ENCODE data around the gene WDR46.
A peak's percentile ranks its signal among the peaks of the same experiment; 100 is the strongest.

DNA sequence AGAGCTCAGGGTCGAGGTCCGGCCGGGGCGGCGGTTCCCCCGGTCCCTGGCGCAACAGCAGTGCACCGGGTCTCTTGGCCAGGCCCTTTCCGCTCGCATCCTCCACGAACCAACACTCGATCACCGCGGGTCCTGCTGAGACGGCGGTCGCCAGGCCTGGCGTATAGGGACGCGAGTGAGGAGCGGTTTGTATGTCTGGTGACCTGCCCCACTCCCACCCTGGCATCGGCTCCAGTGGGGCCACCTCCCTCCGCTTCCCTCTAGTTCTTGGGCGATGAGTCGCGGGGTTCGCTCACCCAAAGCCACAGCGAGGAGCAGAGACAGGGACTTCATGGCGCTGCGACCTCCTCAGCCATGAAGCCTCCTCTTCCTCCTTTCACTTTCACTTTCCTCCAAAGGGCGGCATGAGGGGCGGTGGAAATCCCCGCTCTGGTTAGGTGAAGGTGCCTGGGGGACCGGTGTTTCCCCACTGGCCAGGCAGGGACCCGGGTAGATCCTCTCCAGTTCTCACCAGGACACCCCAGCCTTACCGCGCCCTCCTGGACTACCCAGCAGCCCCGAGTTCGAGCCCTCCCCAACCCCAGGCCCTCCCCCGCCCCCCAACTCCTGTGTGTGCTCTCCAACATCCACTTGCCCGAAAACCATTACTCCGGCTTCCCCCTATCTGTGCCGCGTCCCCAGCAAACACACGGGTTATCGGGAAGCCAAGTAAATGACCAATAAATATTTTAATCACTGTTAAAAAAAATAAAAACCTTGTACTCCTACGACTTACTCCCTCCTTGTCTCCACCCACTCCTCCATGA lies 24.9 kb upstream of the WDR46 start, which contains the start of gene TAPBP:
- no peak for TF ChIP-seq CTCF (IDR thresholded peaks at IDR 0.05)
- peak in 1 of 2 donors; percentile 25 for TF ChIP-seq POLR2A (IDR thresholded peaks at IDR 0.05)
- TF ChIP-seq POLR2AphosphoS5 (IDR thresholded peaks at IDR 0.05; ENCODE audit: insufficient read depth in 1 of 2, low read depth in 1 of 2): peak in 1 of 2 donors; percentile 86
